Left cardiac atrium (tissue), 4 donors: ENCODE results near the gene CENPT. TPM values are rescaled to one million over a fixed set of nuclear protein-coding genes. Genes with fewer than 3 reads are reported as not detected.
"Not testable (repeated sequence)": the region's sequence is repeated elsewhere in the genome, so short reads cannot be mapped to it uniquely, and the experiment has no call there.

ENCODE experiments used
- ATAC-seq, 2 donors: fragments of 200-7000 bp; cut with Tn5 transposase; one replicate each; pipeline ENCODE4 v1.9.1; 2020; ENCODE audit warnings: mild to moderate bottlenecking in 2 of 2, moderate library complexity in 2 of 2
- DNase-seq: peaks from one replicate; pipeline ENCODE4 v3.0.0-alpha.2; 2020
- intact Hi-C, 2 donors: fragments of 100-400 bp; cut with DNase I; formaldehyde crosslinking; loops; one replicate each; pipeline versions ENCODE4 v1.14.1 to v1.15.1; 2022 to 2023
- total RNA-seq, 2 donors: library from RNA; stranded (reverse); fragmentation: NEBNext Ultra II Directional; extraction: Animal tissue kit (Norgen Biotek cat#: 25700); gene quantifications; one replicate each; pipeline ENCODE4 v1.2.1, GENCODE V29; 2021
- donor health status: DM: no; HTN: yes; CAD: no.
- donor health status: DM: no; HTN: yes; CAD: no; lungs with severe emphysema.
- donor health status: DM: yes; HTN: yes; CAD: no.
- donor health status: Dilated cardiomyopathy.

CENPT gene
- total RNA-seq, 2 donors from 2014 or later: 22.1 to 22.2 TPM

- peak; percentile 84 for DNase-seq
- ATAC-seq: peak; percentile 85 to 96
- intact Hi-C loops: no loop called here
Measured at GRCh38 chr16:67857547-67858233, 10.2 kb upstream of the CENPT start.

GRCh38 chr16:67856927-67857546 lies 9.5 kb upstream of the CENPT start:
- intact Hi-C loops: no loop called here
- DNase-seq (no peak), ATAC-seq (no peak)

- DNase-seq (no peak), ATAC-seq (no peak)
- intact Hi-C loops: no loop called here
Measured at GRCh38 chr16:67855789-67856188, 8.3 kb upstream of the CENPT start.

GRCh38 chr16:67853670-67854069 lies 6.2 kb upstream of the CENPT start:
- ATAC-seq: no peak
- intact Hi-C loops: no loop called here
- no peak for DNase-seq

GRCh38 chr16:67848118-67848517 lies 625 bp upstream of the CENPT start:
- intact Hi-C loops: no loop called here
- no peak for ATAC-seq
- DNase-seq: no peak

GRCh38 chr16:67846320-67847063 lies 1.0 kb downstream of the CENPT start, which contains the start of gene NUTF2:
Gene NUTF2 (plus strand): TSS chr16:67846933. CDS start chr16:67865131, 18,198 bp downstream.
- intact Hi-C loops: no loop called here
- ATAC-seq: peak; percentile 87 to 89
- peak; percentile 97 for DNase-seq

- DNase-seq (no peak), ATAC-seq (no peak)
- intact Hi-C loops: no loop called here
Measured at GRCh38 chr16:67846063-67846319, 1.5 kb downstream of the CENPT start.

GRCh38 chr16:67845291-67846062 lies 2.0 kb downstream of the CENPT start:
- DNase-seq (no peak), ATAC-seq (no peak)
- intact Hi-C loops: loop anchor here in 1 of 2 donors (2.0 kb wide), 1 partner anchor 27 kb away; the partner anchor contains the start of gene EDC4

- ATAC-seq: no peak
- intact Hi-C loops: loop anchor here in 1 of 2 donors (2.0 kb wide), 1 partner anchor 28 kb away; the partner anchor contains the start of gene EDC4
- DNase-seq: no peak
Measured at GRCh38 chr16:67844497-67844896, 3.0 kb downstream of the CENPT start.

GRCh38 chr16:67843343-67843765 lies 4.1 kb downstream of the CENPT start:
- DNase-seq (no peak), ATAC-seq (no peak)
- intact Hi-C loops: no loop called here

GRCh38 chr16:67842509-67843342 lies 4.8 kb downstream of the CENPT start:
- DNase-seq: peak; percentile 73

GRCh38 chr16:67841816-67842508 lies 5.5 kb downstream of the CENPT start, which contains the start of gene THAP11:
Gene THAP11 (plus strand): TSS chr16:67842320. CDS start chr16:67842555, 235 bp downstream.
- DNase-seq (peak; percentile 94), ATAC-seq (peak; percentile 76 to 77)
- intact Hi-C loops: no loop called here

More at GRCh38 chr16:67842509-67843342, 4.8 kb downstream of the CENPT start:
- intact Hi-C loops: no loop called here
- ATAC-seq: peak; percentile 12 to 15

GRCh38 chr16:67841198-67841815 lies 6.2 kb downstream of the CENPT start:
- DNase-seq (no peak), ATAC-seq (no peak)
- intact Hi-C loops: no loop called here

GRCh38 chr16:67837811-67838210 lies 9.7 kb downstream of the CENPT start:
- DNase-seq (no peak), ATAC-seq (no peak)
- intact Hi-C loops: no loop called here

GRCh38 chr16:67837190-67837589 lies 10.3 kb downstream of the CENPT start:
- ATAC-seq, intact Hi-C loops: not testable (repeated sequence)

GRCh38 chr16:67834242-67834614 lies 13.3 kb downstream of the CENPT start:
- no peak for DNase-seq
- ATAC-seq: no peak
- intact Hi-C loops: loop anchor here in 1 of 2 donors (5.0 kb wide), 1 partner anchor 88 kb away; no protein-coding TSS in a partner anchor

More at GRCh38 chr16:67837190-67837589, 10.3 kb downstream of the CENPT start:
- not testable (repeated sequence) for DNase-seq
